Adrenal gland (tissue), 12 donors: Measurements from ENCODE around the gene NSMCE1. TPM values are rescaled to one million over a fixed set of nuclear protein-coding genes. Genes with fewer than 3 reads are reported as not detected.

ENCODE experiments used
- DNase-seq, 7 donors: peaks; one replicate each; pipeline ENCODE4 v3.0.0-alpha.2; 2019 to 2020
- H3K27ac ChIP-seq, 5 donors: fragments of 200-600 bp; sonication (generic) in 4 of 5; 1 replicate in 3 of 5; 2 replicates in 2 of 5; pipeline versions ENCODE4 v1.5.1 to v1.8.0; 2016 to 2020; ENCODE audit warnings: mild to moderate bottlenecking in 1 of 5
- H3K27me3 ChIP-seq: fragments of 200-600 bp; 2 replicates; pipeline ENCODE4 v1.8.0; 2021
- H3K36me3 ChIP-seq, 2 donors: fragments of 200-600 bp; replicated peaks in 1 of 2; 1 replicate in 1 of 2; 2 replicates in 1 of 2; pipeline versions ENCODE4 v1.5.1 to v1.8.0; 2018 to 2022
- H3K4me1 ChIP-seq, 2 donors: fragments of 200-600 bp; replicated peaks in 1 of 2; 1 replicate in 1 of 2; 2 replicates in 1 of 2; pipeline versions ENCODE4 v1.5.1 to v1.8.0; 2018 to 2021
- H3K4me3 ChIP-seq, 4 donors: fragments of 200-600 bp; sonication (generic) in 3 of 4; one replicate each; pipeline ENCODE4 v1.5.1; 2016 to 2018
- H3K9me3 ChIP-seq, 3 donors: fragments of 200-600 bp; sonication (generic) in 1 of 3; replicated peaks in 1 of 3; 1 replicate in 2 of 3; 2 replicates in 1 of 3; pipeline versions ENCODE4 v1.5.1 to v1.8.0; 2016 to 2021
- CTCF ChIP-seq, 6 experiments: fragments of 450-650 bp in 4 of 6; fragments of 200-600 bp in 2 of 6; sonication (generic) in 1 of 6; IDR thresholded peaks; 1 replicate in 5 of 6; 2 replicates in 1 of 6; pipeline versions ENCODE4 v1.5.1 to v1.8.0; 2016 to 2021; ENCODE audit warnings: antibody characterized with exemption in 6 of 6, mild to moderate bottlenecking in 2 of 6, moderate library complexity in 1 of 6
- POLR2A ChIP-seq, 2 donors: fragments of 450-650 bp; IDR thresholded peaks; one replicate each; pipeline ENCODE4 v1.6.1; 2017; ENCODE audit warnings: antibody characterized with exemption in 2 of 2, mild to moderate bottlenecking in 2 of 2, moderate library complexity in 1 of 2
- whole genome bisulfite sequencing, 4 donors: extraction: QIAGEN DNeasy Blood & Tissue Kit in 2 of 4; methylation state at CpG; one replicate each; pipeline versions ENCODE4 v1.1.5 to v1.1.7; 2013 to 2017; 5-methylcytosine and 5-hydroxymethylcytosine counted together
- intact Hi-C, 2 donors: fragments of 100-400 bp; cut with DNase I; formaldehyde crosslinking; loops; one replicate each; pipeline versions ENCODE4 v1.14.1 to v1.15.0; 2022 to 2023
- polyA plus RNA-seq, 3 donors: library from polyadenylated mRNA; stranded (reverse); fragments of 200-250 nt in 2 of 3; fragments of 350-450 nt in 1 of 3; fragmentation: Illumina TruSeq in 1 of 3; extraction: RNeasy Lipid Tissue Mini Kit (QIAGEN cat#74804) in 1 of 3; gene quantifications; one replicate each; pipeline ENCODE4 v1.2.3, GENCODE V29; 2013 to 2014
- total RNA-seq, 9 donors: library from RNA; depleted of rRNA in 4 of 9; stranded (reverse); fragments of >200 nt in 4 of 9; fragments of 120-200 nt in 1 of 9; fragmentation: NEBNext Ultra II Directional in 1 of 9; extraction: Animal tissue kit (Norgen Biotek cat#: 25700) in 1 of 9; gene quantifications; one replicate each; pipeline versions ENCODE4 v1.1.0 to v1.2.4, GENCODE V29; 2013 to 2023
- donor health status: healthy with polysubstance abuse.
- donor health status: Bipolar disorder and iron deficiency.
- donor health status: DM: yes; HTN: yes; CAD: no.
- donor health status: DM: no; HTN: no; CAD: no.
- donor health status: DM: no; HTN: no; CAD: no.
- donor health status: DM: yes; HTN: yes; CAD: no.

NSMCE1 gene
- total and polyA plus RNA-seq, 12 donors, result 54.3 to 182 (median 88.1) TPM

DNA sequence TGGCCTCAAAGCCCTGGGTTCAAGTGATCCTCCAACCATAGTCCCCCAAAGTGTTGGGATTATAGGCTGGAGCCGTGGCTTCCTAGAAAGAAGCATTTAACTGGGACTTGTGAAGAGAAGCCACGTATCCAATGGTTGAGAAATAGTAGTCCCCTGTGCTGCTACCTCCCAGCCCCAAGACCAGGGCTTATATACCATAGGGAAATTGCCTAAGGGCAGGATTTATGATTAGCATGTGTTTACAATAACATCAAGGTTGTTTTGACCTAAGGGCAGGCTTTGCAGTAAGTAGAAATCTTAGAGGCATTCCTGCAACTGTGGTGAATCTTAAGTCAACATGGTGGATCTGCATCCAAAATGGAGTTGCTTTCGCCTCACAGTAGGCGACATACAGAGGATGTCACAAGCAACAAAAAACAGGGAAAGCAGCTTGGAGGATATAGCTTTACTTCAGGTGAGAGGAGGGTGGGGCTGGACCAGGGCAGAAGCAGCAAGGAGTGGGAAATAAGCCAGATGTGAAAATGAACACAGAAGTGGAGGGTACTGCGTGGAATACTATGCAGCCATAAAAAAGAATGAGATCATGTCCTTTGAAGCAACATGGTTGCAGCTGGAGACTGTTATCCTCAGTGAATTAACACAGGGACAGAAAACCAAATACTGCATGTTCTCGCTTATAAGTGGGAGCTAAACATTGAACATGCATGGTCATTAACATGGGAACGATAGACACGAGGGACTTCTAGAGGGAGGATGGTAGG, 18.7 kb upstream of the NSMCE1 start:
- Histone ChIP-seq H3K4me3 (no peak overlapping the region), H3K36me3 (no peaks in the 10 kb centered on the region), H3K27me3 (no peaks in the 10 kb centered on the region), H3K27ac (peak overlapping the region in 2 of 5 donors; percentile 15 to 75), H3K9me3 (no peaks in the 10 kb centered on the region), H3K4me1 (peaks cover 0 to 4% of the 10 kb centered on the region in 2 donors)
- WGBS, 4 donors, result 94 to 97% (median 96%) methylated on average over 6 to 8 of the region's 8 CpGs
- TF ChIP-seq POLR2A (IDR thresholded peaks at IDR 0.05) (no peak), CTCF (IDR thresholded peaks at IDR 0.05) (no peak)
- intact Hi-C loops, result no loop called here
- DNase-seq, result peak in 1 of 7 donors; percentile 4

GRCh38 chr16:27286451-27286850, 17.9 kb upstream of the NSMCE1 start:
- Histone ChIP-seq H3K27ac (peak overlapping the region in 2 of 5 donors; percentile 15 to 75), H3K4me1 (peaks cover 0 to 4% of the 10 kb centered on the region in 2 donors), H3K27me3 (no peaks in the 10 kb centered on the region), H3K36me3 (no peaks in the 10 kb centered on the region), H3K9me3 (no peaks in the 10 kb centered on the region), H3K4me3 (no peak overlapping the region)
- 27 to 53% (median 37%) methylated on average over 4 of the region's 4 CpGs for WGBS, 4 donors
- no peak for TF ChIP-seq POLR2A (IDR thresholded peaks at IDR 0.05)
- TF ChIP-seq CTCF (IDR thresholded peaks at IDR 0.05), result no peak
- intact Hi-C loops, result no loop called here
- peak in 5 of 7 donors; percentile 14 to 56 (median 39) for DNase-seq

DNA sequence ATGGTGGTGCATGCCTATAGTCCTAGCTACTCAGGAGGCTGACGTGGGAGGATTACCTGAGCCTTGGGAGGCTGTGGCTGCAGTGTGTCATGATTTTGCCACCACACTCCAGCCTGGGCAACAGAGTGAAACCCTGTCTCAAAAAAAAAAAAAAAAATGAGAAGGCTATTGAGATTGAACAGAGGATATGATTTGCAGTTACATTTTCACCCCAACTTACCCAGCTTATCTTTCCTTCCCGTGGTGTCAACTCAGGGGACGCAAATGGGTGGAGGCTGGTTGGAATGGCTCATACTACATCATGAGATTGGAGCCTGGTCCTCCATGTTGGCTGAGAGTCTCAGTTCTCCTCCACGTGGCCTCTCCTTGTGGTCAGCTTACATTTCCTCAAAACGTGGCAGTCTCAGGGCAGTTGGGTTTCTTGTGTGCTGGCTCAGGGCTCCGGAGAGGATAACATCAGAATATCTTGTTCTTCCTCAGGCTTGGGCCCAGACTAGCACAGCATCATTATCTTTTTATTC, 17.2 kb upstream of the NSMCE1 start:
- WGBS, 4 donors, result 62 to 77% (median 68%) methylated on average over 5 to 6 of the region's 6 CpGs
- H3K36me3 ChIP-seq, result no peaks in the 10 kb centered on the region
- peaks cover 0 to 4% of the 10 kb centered on the region in 2 donors for H3K4me1 ChIP-seq
- TF ChIP-seq CTCF (IDR thresholded peaks at IDR 0.05) (no peak), POLR2A (IDR thresholded peaks at IDR 0.05) (no peak)
- H3K9me3 ChIP-seq, result no peaks in the 10 kb centered on the region
- peak overlapping the region in 2 of 5 donors; percentile 15 to 75 for H3K27ac ChIP-seq
- intact Hi-C loops, result no loop called here
- DNase-seq, result peak in 3 of 7 donors; percentile 16 to 30 (median 22)
- no peak overlapping the region for H3K4me3 ChIP-seq
- H3K27me3 ChIP-seq, result no peaks in the 10 kb centered on the region

- 82 to 92% (median 88%) methylated on average over 7 of the region's 7 CpGs for WGBS, 4 donors
- peak in 1 of 7 donors; percentile 5 for DNase-seq
Observed at GRCh38 chr16:27284865-27285675, 16.5 kb upstream of the NSMCE1 start.

More at GRCh38 chr16:27284865-27285675, 16.5 kb upstream of the NSMCE1 start:
- Histone ChIP-seq H3K9me3 (no peaks in the 10 kb centered on the region), H3K4me3 (no peak overlapping the region), H3K27ac (no peak overlapping the region), H3K4me1 (peaks cover 0 to 4% of the 10 kb centered on the region in 2 donors), H3K36me3 (no peaks in the 10 kb centered on the region), H3K27me3 (no peaks in the 10 kb centered on the region)
- no peak for TF ChIP-seq POLR2A (IDR thresholded peaks at IDR 0.05)
- TF ChIP-seq CTCF (IDR thresholded peaks at IDR 0.05), result no peak
- intact Hi-C loops, result no loop called here
